Measurements from ENCODE around the gene SLBP.

Gene SLBP

GRCh38 chr4:1652088-1652487 lies 60.0 kb downstream of the SLBP start:
- TF ChIP-seq CREB1 (IDR thresholded peaks at IDR 0.05; ENCODE audit: low read depth) (no peak), ZBTB7A (IDR thresholded peaks at IDR 0.05; ENCODE audit: low read depth) (no peak), EP300 (IDR thresholded peaks at IDR 0.05; ENCODE audit: borderline replicate concordance) (no peak), NFIC (IDR thresholded peaks at IDR 0.05) (no peak), EGR1 (IDR thresholded peaks at IDR 0.05) (no peak), FOXM1 (IDR thresholded peaks at IDR 0.05; ENCODE audit: borderline replicate concordance, low read depth) (no peak), USF1 (IDR thresholded peaks at IDR 0.05) (no peak), RAD21 (IDR thresholded peaks at IDR 0.05; ENCODE audit: low read depth) (no peak), TCF12 (IDR thresholded peaks at IDR 0.05; ENCODE audit: low read depth) (no peak), MAX (IDR thresholded peaks at IDR 0.05) (no peak), TEAD4 (IDR thresholded peaks at IDR 0.05) (no peak), CEBPB (IDR thresholded peaks at IDR 0.05) (no peak), YY1 (IDR thresholded peaks at IDR 0.05; ENCODE audit: low read depth) (no peak), TAF1 (IDR thresholded peaks at IDR 0.05; ENCODE audit: low read depth) (no peak)
- TF ChIP-seq, protein P1, sequence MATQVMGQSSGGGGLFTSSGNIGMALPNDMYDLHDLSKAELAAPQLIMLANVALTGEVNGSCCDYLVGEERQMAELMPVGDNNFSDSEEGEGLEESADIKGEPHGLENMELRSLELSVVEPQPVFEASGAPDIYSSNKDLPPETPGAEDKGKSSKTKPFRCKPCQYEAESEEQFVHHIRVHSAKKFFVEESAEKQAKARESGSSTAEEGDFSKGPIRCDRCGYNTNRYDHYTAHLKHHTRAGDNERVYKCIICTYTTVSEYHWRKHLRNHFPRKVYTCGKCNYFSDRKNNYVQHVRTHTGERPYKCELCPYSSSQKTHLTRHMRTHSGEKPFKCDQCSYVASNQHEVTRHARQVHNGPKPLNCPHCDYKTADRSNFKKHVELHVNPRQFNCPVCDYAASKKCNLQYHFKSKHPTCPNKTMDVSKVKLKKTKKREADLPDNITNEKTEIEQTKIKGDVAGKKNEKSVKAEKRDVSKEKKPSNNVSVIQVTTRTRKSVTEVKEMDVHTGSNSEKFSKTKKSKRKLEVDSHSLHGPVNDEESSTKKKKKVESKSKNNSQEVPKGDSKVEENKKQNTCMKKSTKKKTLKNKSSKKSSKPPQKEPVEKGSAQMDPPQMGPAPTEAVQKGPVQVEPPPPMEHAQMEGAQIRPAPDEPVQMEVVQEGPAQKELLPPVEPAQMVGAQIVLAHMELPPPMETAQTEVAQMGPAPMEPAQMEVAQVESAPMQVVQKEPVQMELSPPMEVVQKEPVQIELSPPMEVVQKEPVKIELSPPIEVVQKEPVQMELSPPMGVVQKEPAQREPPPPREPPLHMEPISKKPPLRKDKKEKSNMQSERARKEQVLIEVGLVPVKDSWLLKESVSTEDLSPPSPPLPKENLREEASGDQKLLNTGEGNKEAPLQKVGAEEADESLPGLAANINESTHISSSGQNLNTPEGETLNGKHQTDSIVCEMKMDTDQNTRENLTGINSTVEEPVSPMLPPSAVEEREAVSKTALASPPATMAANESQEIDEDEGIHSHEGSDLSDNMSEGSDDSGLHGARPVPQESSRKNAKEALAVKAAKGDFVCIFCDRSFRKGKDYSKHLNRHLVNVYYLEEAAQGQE (IDR thresholded peaks at IDR 0.05; ENCODE audit: low read depth): no peak

- TF ChIP-seq ZBTB7A (IDR thresholded peaks at IDR 0.05; ENCODE audit: low read depth) (no peak), TCF12 (IDR thresholded peaks at IDR 0.05; ENCODE audit: low read depth) (no peak), FOXM1 (IDR thresholded peaks at IDR 0.05; ENCODE audit: borderline replicate concordance, low read depth) (no peak), CEBPB (IDR thresholded peaks at IDR 0.05) (no peak), CREB1 (IDR thresholded peaks at IDR 0.05; ENCODE audit: low read depth) (no peak), EGR1 (IDR thresholded peaks at IDR 0.05) (no peak), TEAD4 (IDR thresholded peaks at IDR 0.05) (no peak), RAD21 (IDR thresholded peaks at IDR 0.05; ENCODE audit: low read depth) (no peak), YY1 (IDR thresholded peaks at IDR 0.05; ENCODE audit: low read depth) (no peak), USF1 (IDR thresholded peaks at IDR 0.05) (no peak), NFIC (IDR thresholded peaks at IDR 0.05) (no peak), EP300 (IDR thresholded peaks at IDR 0.05; ENCODE audit: borderline replicate concordance) (no peak), MAX (IDR thresholded peaks at IDR 0.05) (no peak), TAF1 (IDR thresholded peaks at IDR 0.05; ENCODE audit: low read depth) (no peak)
- TF ChIP-seq, protein P1 (IDR thresholded peaks at IDR 0.05; ENCODE audit: low read depth): no peak
Measured at GRCh38 chr4:1651609-1652008, 60.5 kb downstream of the SLBP start.

- no peak for TF ChIP-seq RAD21 (IDR thresholded peaks at IDR 0.05; ENCODE audit: low read depth)
- no peak for TF ChIP-seq CEBPB (IDR thresholded peaks at IDR 0.05)
- TF ChIP-seq ZBTB7A (IDR thresholded peaks at IDR 0.05; ENCODE audit: low read depth): no peak
- TF ChIP-seq USF1 (IDR thresholded peaks at IDR 0.05): no peak
- TF ChIP-seq TAF1 (IDR thresholded peaks at IDR 0.05; ENCODE audit: low read depth): no peak
- no peak for TF ChIP-seq EGR1 (IDR thresholded peaks at IDR 0.05)
- no peak for TF ChIP-seq TCF12 (IDR thresholded peaks at IDR 0.05; ENCODE audit: low read depth)
- no peak for TF ChIP-seq FOXM1 (IDR thresholded peaks at IDR 0.05; ENCODE audit: borderline replicate concordance, low read depth)
- TF ChIP-seq YY1 (IDR thresholded peaks at IDR 0.05; ENCODE audit: low read depth): no peak
- TF ChIP-seq MAX (IDR thresholded peaks at IDR 0.05): no peak
- TF ChIP-seq CREB1 (IDR thresholded peaks at IDR 0.05; ENCODE audit: low read depth): no peak
- no peak for TF ChIP-seq NFIC (IDR thresholded peaks at IDR 0.05)
- TF ChIP-seq, protein P1 (IDR thresholded peaks at IDR 0.05; ENCODE audit: low read depth): no peak
- TF ChIP-seq EP300 (IDR thresholded peaks at IDR 0.05; ENCODE audit: borderline replicate concordance): no peak
- no peak for TF ChIP-seq TEAD4 (IDR thresholded peaks at IDR 0.05)
Measured at GRCh38 chr4:1648962-1649361, 63.2 kb downstream of the SLBP start.

Measured in Ishikawa (cell line).